GDM1 (cell line): ENCODE results near the gene MXRA5.
"Not testable (repeated sequence)": the region's sequence is repeated elsewhere in the genome, so short reads cannot be mapped to it uniquely, and the experiment has no call there.

Source experiments
- DNase-seq: peaks from one replicate; lab custom pipeline; 2025; lab: John Stamatoyannopoulos, UW

Gene MXRA5

DNA sequence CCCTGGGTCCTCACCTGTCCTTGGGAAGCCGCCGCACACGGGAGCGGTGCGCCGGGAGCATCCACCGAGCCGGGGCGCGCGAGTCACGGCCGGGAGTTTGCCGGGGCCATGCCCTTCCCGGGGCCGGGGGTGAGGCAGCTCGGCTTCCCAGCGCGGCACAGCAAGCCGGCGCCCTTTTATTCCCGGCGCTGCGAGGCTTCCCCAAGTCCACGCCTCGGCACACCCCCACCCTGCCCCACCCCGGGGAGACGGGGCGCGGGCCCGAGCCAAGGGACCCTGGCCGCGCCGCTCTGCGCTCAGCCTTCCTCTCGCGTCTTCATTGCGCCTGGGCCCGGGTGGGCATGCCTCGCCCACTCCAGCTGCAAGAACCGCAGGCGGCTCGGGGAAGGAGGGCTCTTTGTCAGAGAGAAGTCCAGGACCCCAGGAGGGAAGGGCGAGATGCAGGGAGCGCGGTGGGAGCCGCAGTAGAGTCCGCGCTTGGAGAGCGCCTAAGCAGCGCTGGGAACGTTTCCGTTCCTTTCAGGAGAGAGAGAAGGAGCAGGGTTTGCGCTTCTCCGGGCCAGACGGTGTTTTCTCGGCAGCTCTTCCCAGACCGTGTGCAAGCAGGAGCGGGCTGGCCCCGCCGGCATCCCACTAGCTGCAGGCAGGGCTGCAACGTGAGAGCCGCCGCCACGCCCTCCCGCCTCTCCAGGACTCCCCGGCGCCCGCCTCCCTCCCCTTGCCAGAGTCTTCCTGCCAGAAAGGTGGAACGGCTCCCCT is at the start of gene MXRA5:
Gene MXRA5 (minus strand): TSS at position 152 of the 759 bp plus-strand sequence. CDS start 2,819 bp downstream, outside the sequence.
- no peak for DNase-seq

DNA sequence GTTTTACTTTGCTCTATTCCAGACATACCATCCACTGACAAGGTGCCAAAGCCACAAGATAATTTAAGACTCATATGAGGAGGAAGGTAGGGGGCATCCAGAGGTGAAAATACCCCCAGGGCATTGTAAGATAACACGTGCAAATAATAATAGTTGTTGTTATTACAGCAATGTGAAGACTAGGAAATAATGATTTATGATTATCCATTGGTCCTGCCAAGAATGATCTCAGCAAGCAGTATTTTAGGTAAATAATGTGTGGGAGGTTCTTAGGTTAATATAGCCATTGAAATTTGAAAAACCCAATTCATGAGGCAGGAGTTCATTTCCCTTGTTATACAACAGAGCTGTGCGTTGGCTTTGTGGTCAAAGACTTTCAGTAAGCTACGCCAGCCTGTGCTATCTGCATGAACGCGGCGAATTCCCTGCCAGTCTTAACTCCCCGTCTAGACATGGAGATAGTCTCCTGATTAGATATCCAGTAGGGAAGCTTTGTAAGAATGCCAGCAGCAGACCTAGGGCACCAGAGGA is 47.2 kb upstream of the MXRA5 start:
- DNase-seq = no peak

DNA sequence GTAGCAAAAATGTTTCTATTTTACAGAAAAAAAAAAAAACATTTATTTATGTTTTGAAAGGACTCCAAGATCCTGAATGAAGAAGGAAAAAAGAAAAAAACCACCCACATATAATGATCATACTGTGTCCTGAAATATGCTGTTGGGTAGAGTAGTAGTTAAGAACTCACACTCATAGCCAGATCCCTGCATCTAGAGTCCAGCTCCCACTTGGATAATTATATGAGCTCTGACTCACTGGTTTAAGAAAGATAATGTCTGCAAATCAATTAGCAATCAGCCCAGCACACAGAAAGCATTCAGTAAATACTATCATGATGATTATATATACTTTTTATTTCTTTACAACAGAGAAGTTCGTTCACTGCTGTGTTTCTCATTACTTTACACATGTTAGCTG is 46.7 kb upstream of the MXRA5 start:
- DNase-seq = no peak

GRCh38 chrX:3388457-3388856 is 42.0 kb upstream of the MXRA5 start:
- DNase-seq = no peak

GRCh38 chrX:3384327-3384726 is 37.9 kb upstream of the MXRA5 start:
- DNase-seq = no peak

GRCh38 chrX:3380603-3381002 is 34.2 kb upstream of the MXRA5 start:
- DNase-seq = no peak

GRCh38 chrX:3379111-3379510 is 32.7 kb upstream of the MXRA5 start:
- DNase-seq = no peak

GRCh38 chrX:3378156-3378555 is 31.7 kb upstream of the MXRA5 start:
- no peak for DNase-seq

DNA sequence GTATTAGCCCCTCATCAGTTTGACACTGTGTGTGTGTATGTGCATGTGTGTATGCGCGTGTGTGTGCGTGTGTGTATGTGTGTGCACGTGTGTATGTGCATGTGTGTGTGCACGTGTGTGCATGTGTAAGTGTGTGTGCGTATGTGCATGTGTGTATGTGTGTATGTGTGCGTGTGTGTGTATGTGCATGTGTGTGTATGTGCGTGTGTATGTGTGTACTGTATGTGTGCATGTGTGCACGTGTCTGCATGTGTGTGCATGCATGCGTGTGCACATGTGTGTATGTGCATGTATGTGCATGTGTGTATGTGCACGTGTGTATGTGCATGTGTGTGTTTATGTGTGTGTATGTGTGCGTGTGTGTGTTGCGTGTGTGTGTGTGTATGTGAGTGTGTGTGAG is 31.1 kb upstream of the MXRA5 start:
- DNase-seq = no peak

GRCh38 chrX:3375878-3376508 is 29.5 kb upstream of the MXRA5 start:
- not testable (repeated sequence) for DNase-seq

GRCh38 chrX:3374108-3374800 is 27.8 kb upstream of the MXRA5 start:
- DNase-seq = no peak

GRCh38 chrX:3371163-3371562 is 24.7 kb upstream of the MXRA5 start:
- DNase-seq = no peak

GRCh38 chrX:3370656-3371055 is 24.2 kb upstream of the MXRA5 start:
- DNase-seq = no peak

DNA sequence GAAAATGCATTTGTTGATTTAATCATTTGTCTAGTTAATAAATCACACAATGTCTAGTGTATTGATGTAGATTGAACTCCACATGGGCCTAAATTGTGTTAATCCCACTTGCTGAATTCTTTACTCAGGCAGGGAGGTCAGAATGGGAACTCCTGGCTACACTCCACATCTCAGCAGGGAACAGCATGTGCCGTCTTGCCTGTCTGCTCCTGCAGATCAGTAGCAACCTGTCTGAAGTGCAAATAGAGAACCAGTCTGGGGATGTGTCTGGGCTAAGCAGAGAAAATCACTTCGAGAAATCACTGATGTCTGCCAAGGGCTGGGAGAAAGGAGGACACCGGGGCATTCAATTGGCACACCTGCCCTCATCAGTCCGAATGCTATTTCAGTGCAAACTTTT is 16.5 kb upstream of the MXRA5 start:
- DNase-seq = no peak

DNA sequence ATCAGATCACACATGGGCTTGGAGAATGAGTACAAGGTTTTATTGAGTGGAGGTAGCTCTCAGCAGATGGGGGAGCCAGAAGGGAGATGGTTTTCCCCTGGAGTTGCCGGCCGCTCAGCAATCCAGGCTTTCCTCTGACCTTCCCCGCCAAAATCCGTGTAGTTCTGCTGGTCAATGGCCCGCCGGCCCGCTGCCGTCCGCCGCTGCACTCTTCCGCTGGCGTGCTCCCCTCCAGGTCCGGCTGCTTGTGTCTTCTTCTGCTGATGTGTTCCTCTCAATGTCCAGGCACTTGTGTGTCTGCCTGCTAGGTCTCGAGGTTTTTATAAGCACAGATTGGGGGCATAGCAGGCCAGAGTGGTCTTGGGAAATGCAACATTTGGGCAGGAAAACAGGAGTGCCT is 14.4 kb upstream of the MXRA5 start:
- no peak for DNase-seq

DNA sequence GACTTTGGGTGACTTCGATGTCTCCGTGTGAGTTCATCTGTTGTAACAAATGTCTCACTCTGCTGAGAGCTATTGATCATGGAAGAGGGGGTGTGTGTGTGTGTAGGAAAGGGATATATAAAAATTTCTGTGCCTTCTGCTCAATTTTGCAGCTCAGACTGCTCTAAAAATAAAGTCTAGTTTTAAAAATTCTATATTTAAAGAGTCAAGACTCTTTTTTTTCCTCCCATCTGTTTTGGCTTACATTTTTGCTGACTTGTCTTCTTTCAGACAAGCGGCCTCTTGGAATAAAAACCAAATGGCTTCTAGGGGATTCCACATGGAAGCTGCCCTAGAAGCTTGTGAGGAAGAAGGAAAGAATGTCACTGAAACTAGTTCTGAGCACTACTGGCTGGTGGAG is 6.3 kb upstream of the MXRA5 start:
- DNase-seq = not testable (repeated sequence)

GRCh38 chrX:3351276-3351675 is 4.8 kb upstream of the MXRA5 start:
- DNase-seq = no peak

- no peak for DNase-seq
These were observed 1.7 kb upstream of the MXRA5 start for GRCh38 chrX:3348191-3348590.

GRCh38 chrX:3345281-3346191 is 916 bp downstream of the MXRA5 start:
- no peak for DNase-seq

DNA sequence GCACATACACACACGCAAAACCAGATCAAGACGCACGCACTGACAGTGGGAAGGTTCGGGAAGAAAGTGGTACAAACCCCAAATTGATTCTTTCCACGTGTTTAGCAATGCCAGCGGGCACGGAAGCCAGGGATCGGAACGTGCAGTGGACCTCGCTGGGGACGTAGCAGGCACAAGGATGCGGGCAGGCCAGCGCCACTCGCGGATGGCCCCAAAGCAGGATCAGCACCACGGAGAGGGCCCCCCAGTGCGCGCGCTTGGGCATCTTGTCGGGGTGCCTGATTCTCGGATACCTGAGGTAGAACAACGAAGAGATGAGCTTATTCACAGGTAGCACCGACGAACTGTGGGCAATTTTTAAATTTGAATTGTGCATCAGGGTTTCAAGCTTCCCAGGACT is 2.9 kb downstream of the MXRA5 start:
- not testable (repeated sequence) for DNase-seq

DNA sequence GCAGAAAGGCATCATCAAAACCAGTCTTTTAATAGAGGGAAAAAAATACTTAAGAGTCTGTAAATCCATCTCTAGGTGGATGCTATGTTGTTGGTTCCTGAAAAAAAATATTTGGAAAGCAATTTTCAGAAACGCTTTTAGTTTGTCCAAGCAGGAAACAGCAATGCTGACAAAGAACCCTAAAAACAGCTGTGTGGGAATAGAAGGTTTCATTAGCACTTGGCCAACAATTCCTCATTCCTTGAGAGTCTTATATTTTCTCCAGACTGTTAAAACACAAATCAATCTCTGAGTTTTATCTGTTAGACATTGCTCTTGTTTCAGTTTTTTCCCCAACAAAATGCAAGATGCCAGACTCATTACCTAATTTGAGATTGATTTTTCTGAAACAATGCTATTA is 6.4 kb downstream of the MXRA5 start:
- no peak for DNase-seq

GRCh38 chrX:3326681-3327080 is 19.8 kb downstream of the MXRA5 start:
- DNase-seq = no peak
